Right lung (tissue), 10 donors: ENCODE results near the gene ANAPC5. TPM values are rescaled to one million over a fixed set of nuclear protein-coding genes. Genes with fewer than 3 reads are reported as not detected.
"Not testable (repeated sequence)": the region's sequence is repeated elsewhere in the genome, so short reads cannot be mapped to it uniquely, and the experiment has no call there.

Source experiments
- DNase-seq, 2 donors: peaks; one replicate each; pipeline ENCODE4 v3.0.0-alpha.2; 2013
- long read RNA-seq, 8 donors: transcript quantifications; one replicate each; lab custom pipeline, GENCODE V29; 2026
- polyA plus RNA-seq, 5 donors: library from polyadenylated mRNA; unstranded; fragments of 120-200 nt; gene quantifications; one replicate each; pipeline versions ENCODE4 v1.2.1 to v1.2.3, GENCODE V29; 2013; ENCODE audit warnings: inconsistent platforms in 1 of 5, low replicate concordance in 1 of 5; ENCODE audit not compliant: insufficient read length in 5 of 5, insufficient read depth in 1 of 5

Gene ANAPC5, protein sequence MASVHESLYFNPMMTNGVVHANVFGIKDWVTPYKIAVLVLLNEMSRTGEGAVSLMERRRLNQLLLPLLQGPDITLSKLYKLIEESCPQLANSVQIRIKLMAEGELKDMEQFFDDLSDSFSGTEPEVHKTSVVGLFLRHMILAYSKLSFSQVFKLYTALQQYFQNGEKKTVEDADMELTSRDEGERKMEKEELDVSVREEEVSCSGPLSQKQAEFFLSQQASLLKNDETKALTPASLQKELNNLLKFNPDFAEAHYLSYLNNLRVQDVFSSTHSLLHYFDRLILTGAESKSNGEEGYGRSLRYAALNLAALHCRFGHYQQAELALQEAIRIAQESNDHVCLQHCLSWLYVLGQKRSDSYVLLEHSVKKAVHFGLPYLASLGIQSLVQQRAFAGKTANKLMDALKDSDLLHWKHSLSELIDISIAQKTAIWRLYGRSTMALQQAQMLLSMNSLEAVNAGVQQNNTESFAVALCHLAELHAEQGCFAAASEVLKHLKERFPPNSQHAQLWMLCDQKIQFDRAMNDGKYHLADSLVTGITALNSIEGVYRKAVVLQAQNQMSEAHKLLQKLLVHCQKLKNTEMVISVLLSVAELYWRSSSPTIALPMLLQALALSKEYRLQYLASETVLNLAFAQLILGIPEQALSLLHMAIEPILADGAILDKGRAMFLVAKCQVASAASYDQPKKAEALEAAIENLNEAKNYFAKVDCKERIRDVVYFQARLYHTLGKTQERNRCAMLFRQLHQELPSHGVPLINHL
- polyA plus RNA-seq = 100 to 1,000 TPM; 143 to 198 (median 170) TPM
- long read RNA-seq, donor 1, transcript ANAPC5-201 (17 exons, 2,513 nt) = minor isoform, 6 of 61 reads
- long read RNA-seq, donor 1, transcript ANAPC5-203 (2 exons, 1,141 nt) = major isoform, 8 of 61 reads
- long read RNA-seq, donor 1, partial matches to known transcripts = 41 of 61 reads
- long read RNA-seq, donor 1, other reads (novel, unspliced or antisense) = 0 of 61 reads
- long read RNA-seq, donor 2, transcript ANAPC5-208 (9 exons, 2,077 nt) = major isoform, 6 of 28 reads
- long read RNA-seq, donor 2, transcript ANAPC5-201 (17 exons, 2,513 nt) = minor isoform, 5 of 28 reads
- long read RNA-seq, donor 2, partial matches to known transcripts = 12 of 28 reads
- long read RNA-seq, donor 2, other reads (novel, unspliced or antisense) = 0 of 28 reads
- long read RNA-seq, donor 3, transcript ANAPC5-203 (2 exons, 1,141 nt) = major isoform, 15 of 58 reads
- long read RNA-seq, donor 3, transcript ANAPC5-201 (17 exons, 2,513 nt) = minor isoform, 5 of 58 reads
- long read RNA-seq, donor 3, partial matches to known transcripts = 33 of 58 reads
- long read RNA-seq, donor 3, other reads (novel, unspliced or antisense) = 0 of 58 reads
- long read RNA-seq, donor 4, partial matches to known transcripts = 34 of 44 reads
- long read RNA-seq, donor 4, other reads (novel, unspliced or antisense) = 0 of 44 reads
- long read RNA-seq, donor 5, transcript ANAPC5-203 (2 exons, 1,141 nt) = minor isoform, 5 of 64 reads
- long read RNA-seq, donor 5, transcript ANAPC5-208 (9 exons, 2,077 nt) = major isoform, 7 of 64 reads
- long read RNA-seq, donor 5, partial matches to known transcripts = 43 of 64 reads
- long read RNA-seq, donor 5, other reads (novel, unspliced or antisense) = 0 of 64 reads
- long read RNA-seq, donor 6, transcript ANAPC5-208 (9 exons, 2,077 nt) = major isoform, 7 of 95 reads
- long read RNA-seq, donor 6, transcript ANAPC5-201 (17 exons, 2,513 nt) = minor isoform, 6 of 95 reads
- long read RNA-seq, donor 6, partial matches to known transcripts = 73 of 95 reads
- long read RNA-seq, donor 6, other reads (novel, unspliced or antisense) = 0 of 95 reads
- long read RNA-seq, donor 7, transcript ANAPC5-201 (17 exons, 2,513 nt) = major isoform, 10 of 62 reads
- long read RNA-seq, donor 7, transcript ANAPC5-203 (2 exons, 1,141 nt) = minor isoform, 7 of 62 reads
- long read RNA-seq, donor 7, transcript ANAPC5-208 (9 exons, 2,077 nt) = minor isoform, 7 of 62 reads
- long read RNA-seq, donor 7, partial matches to known transcripts = 30 of 62 reads
- long read RNA-seq, donor 7, other reads (novel, unspliced or antisense) = 5 of 62 reads
- long read RNA-seq, donor 8, partial matches to known transcripts = 0 of 8 reads
- long read RNA-seq, donor 8, other reads (novel, unspliced or antisense) = 0 of 8 reads

DNA sequence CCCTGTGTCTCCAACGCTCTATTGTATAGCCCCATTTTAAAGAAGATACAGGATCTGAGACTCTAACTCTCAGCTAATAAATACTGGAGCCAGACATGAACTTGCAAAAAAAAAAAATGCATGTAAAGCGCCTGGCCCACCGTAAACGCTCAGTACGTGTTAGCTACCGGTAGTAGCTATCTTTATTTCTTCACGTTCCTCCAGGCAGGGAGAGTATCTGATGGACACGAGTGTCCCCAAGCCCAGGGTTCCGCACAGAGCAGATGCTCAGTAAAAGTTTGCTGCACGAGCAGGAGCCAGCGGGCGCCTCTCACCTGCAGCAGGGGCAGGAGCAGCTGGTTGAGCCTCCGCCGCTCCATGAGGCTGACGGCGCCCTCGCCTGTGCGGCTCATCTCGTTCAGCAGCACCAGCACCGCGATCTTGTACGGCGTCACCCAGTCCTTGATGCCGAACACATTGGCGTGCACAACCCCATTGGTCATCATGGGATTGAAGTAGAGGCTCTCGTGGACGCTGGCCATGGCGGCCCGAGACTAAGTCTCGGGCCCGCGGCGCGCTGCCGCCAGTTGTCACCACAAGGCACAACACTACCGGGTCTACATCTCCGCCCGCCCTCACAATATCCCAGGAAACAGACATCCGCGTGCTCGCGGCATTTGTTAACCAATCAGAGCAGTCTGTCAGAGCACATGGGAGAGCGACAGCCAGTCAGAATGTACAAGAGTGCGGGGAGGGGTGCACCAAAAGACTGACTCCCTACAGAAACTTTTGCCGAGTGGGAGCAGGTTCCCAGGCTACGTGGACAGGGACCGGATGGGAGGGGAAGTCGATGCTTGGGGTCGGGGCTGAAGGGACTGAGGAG, at the start of gene ANAPC5:
ANAPC5 (minus strand) TSS at position 592 of the 862 bp plus-strand sequence; CDS start at position 521, 71 bp downstream.
- DNase-seq = peak; percentile 95 to 96

DNA sequence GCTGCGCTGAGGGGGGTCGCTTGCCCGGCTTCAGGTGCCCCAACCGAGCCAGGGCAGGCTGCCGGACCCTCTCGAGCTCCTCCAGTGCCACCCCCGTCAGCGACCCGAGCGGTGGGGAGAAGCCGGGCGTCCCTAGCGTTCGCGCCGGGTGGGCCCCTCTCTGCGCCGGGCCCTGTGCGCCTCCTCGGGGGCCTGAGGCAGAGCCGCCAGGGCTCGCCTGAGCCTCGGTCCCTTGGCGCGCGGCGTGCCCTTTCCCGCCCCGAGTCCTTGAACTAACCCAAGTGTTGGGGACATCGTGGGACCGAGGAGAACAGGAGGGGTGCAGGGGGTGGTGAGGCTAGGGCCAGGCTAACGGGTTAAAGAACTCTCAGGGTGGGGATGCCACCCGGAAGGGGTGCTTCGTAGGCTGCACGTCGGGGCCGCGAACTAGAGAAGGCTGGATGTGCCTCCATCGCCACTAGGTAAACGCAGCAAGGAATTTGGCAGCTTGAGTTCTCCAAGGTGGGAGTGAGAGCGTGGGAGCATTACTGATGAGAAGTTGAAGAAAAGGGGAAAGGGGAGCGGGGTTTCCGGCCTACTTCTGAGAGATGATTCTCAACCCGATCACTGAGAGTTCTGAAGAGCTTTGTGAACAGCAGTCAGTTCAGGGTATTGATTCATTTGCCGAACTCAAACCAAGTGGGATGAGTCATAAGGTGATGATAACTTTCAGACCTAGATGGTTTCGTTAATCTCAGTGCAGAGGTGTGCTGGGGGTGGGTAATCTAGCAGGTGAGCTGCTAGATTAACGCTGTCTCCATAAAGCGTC, 48.3 kb upstream of the ANAPC5 start:
- DNase-seq = peak in 1 of 2 donors; percentile 42

DNA sequence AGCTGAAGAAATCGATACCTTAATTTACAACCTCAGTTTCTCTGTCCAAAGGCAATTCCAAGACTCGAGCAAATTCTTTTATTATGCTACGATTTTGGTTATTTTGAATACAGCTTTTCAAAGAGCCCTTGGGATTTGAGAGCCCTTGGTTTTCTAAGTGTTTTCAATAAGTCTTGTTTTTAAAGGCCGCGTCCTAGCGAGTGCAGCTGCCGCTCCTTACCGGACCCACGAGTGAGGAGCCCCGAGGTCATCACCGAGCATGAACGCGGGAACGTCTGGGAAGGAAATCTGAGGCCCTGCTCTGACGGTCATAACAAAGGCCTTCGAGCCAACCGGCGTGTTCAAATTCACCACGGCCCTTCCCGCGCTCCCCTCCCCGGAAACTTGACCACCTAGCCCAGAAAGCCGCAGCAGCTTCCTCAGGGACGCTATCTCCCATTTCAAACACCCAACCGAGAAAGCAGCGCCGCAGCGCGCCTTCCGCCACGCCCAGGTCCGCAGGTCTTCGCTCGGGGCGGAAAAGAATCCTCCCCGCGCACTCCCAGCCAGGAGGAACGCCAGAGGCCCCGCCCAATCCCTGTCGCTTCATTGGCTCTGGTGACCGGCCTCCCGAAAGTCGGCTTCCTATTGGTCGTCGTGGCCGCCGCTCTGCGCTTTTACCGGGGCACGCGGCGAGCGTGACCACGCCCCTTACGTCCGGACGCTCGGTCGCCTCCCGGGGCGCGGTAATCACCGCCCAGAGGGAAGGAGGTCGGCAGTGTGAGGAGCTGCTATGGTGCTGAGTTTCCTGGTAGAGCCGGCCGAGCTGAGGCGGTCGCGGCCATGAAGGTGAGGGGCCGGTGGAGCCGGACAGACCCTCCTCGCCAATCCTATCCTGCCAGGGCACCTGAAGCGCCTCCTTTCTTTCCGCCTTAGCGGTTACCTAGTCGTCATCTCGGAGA, 47.5 kb upstream of the ANAPC5 start, which contains the start of gene RNF34:
RNF34 (plus strand) TSS at position 728 of the 941 bp plus-strand sequence; CDS start at position 823, 95 bp downstream.
- DNase-seq = peak; percentile 98 to 99

DNA sequence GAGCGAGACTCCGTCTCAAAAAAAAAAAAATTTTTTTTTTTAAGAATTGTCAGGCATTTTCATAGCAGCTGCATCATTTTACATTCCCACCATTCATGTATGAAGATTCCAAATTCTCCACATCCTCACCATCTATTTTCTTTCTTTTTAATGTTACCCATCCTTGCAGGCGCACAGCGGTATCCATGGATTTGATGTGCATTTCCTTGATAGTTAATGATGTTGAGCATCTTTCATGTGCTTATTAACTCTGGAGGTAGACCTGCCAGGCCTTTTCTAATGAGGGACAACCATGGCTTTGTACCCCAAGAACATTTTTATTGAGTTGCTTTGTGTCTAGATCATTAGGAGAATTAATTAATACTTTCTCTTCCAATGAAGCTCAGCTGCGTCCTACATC, 46.1 kb upstream of the ANAPC5 start:
- no peak for DNase-seq

DNA sequence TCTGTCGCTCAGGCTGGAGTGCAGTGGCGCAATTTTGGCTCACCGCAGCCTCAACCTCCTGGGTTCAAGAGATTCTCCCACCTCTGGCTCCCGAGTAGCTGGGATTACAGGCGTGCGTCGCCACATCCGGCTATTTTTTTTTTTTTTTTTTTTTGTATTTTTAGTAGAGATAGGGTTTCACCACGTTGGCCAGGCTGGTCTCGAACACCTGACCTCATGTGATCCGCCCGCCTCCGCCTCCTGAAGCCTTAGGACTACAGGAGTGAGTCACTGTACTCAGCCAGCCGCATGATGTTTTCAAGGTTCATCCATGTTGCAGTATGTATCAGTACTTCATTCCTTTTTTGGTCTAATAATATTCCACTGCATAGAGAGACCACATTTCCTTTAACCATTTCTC, 45.3 kb upstream of the ANAPC5 start:
- DNase-seq = no peak

DNA sequence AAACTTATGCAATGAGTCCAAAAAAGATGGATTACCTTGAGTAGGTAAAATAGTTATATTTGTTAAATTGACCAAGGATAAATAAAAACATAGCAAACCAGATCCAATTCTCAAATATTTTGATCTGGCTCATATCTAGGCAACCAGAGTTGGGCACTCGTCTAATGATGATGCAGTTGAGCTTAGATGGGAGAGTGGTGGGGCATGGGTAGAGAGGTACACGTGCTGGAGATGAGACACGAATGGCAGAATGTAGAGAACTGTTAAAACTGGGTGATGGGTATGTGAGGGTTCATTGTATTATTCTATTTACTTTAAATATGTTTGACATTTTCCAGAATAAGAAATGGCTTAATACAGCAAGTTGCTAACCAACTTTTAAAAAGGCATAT, 40.1 kb upstream of the ANAPC5 start:
- no peak for DNase-seq

DNA sequence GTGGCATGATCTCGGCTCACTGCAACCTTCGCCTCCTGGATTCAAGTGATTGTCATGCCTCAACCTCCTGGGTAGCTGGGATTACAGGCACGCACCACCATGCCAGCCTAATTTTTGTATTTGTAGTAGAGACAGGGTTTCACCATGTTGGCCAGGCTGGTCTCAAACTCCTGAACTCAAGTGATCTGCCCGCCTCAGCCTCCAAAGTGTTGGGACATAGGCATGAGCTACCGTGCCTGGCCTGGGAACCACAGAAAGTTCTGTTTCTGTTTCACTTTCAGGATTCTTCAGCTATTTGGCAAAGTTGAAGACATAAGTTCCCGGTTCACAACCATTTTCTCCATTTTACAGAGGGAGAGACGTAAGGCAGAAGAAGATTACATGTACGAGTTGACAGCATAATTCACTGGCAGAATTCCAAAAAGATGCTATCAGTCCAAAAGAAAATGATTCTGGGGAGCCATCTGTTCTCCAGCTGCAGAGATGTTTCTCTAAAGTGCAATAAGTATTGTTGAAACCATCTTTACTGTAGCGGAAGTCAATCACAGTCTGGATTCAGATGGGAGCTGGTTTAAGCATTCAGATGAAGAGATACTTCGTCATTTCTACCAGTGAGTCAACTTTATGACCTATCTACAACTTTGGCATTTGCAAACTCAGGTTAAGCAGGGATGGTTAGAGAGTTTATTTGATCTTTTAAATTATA, 39.6 kb upstream of the ANAPC5 start:
- peak; percentile 13 to 40 for DNase-seq

DNA sequence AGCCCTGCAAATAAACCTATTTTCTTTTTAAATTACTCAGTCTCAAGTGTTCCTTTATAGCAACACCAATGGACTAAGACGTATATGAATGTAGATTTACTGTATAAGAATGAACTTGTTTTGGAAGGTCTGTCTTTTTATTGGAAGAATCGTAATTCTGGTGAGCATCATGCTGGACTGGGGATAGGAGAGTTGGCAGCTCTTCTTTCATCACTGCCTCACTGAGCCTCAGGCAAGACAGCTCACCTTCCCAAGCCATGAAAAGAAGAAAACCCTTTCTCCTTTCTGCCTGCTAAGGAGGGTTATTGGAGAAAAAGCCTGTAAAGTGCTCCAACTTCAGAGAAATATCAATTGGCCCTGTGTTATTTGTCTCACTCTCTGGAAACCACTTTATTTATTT, 38.6 kb upstream of the ANAPC5 start:
- no peak for DNase-seq

DNA sequence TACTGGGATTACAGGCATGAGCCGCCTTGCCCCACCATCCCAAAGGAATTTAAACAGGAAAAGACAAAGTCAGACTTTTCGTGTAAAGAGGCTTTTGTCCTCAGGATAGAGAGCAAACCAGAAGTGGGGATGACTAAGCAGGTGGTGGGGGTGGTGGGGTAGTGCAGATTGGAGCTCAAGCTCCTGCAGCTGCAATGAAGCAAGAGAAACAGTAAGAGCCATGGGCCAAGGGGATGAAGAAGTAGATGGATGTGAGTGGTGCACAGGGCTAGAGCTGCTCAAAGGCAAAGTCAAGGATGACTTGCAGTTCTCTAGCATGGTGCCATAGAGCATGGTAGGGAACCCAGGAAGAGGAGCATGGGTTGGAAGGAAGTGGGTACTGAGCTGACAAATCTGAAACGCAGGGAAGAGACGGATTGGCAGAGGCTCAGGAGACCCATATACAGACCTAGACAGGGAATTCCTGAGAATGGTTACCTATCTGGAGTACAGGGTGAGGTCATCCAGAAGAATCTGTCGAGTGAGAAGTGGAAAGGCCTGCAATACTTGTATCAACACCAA, 36.3 kb upstream of the ANAPC5 start:
- no peak for DNase-seq

DNA sequence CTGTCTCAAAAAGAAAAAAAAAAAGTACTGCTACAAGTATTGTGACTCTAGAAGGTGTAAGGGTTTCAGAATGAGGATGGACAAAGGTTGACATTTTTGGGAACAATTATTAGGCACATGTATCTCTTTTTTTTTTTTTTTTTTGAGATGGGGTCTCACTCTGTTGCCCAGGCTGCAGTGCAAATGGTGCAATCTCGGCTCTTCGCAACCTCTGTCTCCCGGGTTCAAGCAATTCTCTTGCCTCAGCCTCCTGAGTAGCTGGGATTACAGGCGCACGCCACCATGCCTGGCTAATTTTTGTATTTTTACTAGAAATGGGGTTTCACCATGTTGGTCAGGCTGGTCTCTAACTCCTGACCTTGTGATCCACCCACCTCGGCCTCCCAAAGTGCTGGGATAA, 32.7 kb upstream of the ANAPC5 start:
- not testable (repeated sequence) for DNase-seq

DNA sequence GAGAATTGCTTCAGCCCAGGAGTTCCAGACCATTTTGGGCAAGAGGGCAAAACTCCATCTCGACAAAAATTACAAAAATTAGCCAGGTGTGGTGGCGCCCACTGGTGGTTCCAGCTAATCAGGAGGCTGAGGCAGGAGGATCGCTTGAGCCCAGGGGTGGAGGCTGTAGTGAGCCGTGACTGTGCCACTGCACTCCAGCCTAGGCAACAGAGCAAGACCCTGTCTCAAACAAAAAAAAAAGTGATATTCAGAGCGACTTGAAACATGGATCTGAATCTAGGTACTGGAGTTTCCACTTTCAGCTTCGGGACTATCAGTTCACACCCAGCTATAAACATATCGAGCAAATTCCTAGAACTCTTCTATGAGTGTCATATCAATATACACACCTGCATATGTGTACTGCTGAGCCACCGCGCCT, 31.4 kb upstream of the ANAPC5 start:
- DNase-seq = no peak

DNA sequence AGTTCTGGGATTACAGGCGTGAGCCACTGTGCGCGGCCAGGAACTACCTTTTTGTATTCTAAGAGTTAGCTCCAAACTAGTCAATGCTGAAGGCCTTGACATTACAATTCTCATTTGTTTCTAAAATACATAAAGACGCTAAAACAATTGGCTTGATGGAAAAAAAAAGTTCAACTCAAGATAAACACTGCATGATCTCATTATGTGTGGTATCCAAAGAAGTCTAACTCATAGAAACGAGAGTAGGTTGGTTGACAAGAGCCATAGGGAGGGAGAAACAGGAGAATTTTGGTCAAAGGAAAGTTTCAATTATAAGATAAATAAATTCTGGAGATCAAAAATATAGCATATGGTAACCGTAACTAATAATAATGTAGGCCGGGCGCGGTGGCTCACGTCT, 27.7 kb upstream of the ANAPC5 start:
- DNase-seq = no peak

DNA sequence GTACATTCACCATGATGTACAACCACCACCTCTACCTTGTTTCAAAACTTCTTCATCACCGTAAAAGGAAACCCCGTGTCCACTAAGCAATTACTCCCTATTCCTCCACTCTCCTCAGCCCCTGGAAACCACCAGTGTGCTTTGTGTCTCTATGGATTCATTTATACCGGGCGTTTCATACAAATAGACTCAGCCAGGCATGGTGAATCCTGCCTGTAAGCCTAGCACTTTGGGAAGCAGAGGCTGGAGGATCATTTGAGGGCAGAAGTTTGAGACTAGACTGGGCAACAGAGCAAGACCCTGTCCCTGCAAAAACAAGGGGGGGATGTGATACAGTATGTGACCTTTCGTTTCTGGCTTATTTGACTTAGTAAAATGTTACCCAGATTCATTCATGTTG, 26.5 kb upstream of the ANAPC5 start:
- no peak for DNase-seq

DNA sequence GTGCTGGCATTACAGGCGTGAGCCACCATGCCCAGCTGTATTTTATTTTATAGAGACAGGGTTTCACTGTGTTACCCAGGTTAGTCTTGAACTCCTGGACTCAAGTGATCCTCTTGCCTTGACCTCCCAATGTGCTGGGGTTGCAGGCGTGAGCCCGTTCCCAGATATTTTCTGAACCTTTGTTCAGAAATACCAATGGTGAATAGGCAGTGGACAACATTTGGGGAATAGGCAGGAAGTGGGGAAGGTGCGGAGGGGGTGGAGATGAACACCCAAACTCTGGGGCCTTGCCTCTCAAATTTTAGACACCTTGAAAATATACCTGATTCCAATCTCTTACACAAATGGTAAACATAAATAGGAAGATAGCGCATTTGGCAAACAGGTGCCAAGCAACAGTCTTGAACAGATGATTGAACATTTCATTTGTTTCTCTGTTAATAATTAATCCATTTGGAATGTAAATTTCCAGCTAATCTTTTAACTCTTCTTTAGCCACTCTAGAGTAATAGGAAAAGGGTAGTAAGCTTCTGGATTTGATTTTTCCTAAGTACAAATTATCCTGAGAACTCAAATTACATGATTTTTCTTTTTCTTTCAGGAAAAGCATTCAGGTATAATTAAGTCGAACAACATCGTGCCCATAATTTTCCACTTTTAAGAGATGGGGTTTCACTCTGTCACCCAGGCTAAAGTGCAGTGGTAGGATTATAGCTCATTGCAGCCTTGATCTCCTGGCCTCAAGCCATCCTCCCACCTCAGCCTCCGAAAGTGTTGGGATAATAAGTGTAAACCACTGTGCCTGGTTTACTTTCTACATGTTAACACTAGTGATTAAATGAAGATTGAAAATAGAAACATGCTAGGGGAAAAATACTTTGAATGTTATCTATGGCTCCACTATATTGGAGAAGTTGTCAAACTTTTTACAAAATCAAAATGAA, 24.8 kb upstream of the ANAPC5 start:
- DNase-seq = no peak
